Naive thymus-derived CD8-positive, alpha-beta T cell (primary cell): ENCODE data around the gene DNM2. TPM values are rescaled to one million over a fixed set of nuclear protein-coding genes. Genes with fewer than 3 reads are reported as not detected.

Experiments
- ATAC-seq, 2 donors: fragments of 150-1000 bp; cut with Tn5 transposase in 1 of 2; sonication (Bioruptor Pico), chemical (Tn5 transposase) in 1 of 2; 1 replicate in 1 of 2; 2 replicates in 1 of 2; pipeline ENCODE4 v1.10.0; 2021; ENCODE audit warnings: mild to moderate bottlenecking in 2 of 2, moderate library complexity in 2 of 2
- POLR2A ChIA-PET: fragments of 350-600 bp; sonication (Branson Sonifier 250); formaldehyde crosslinking; loops from one replicate; lab custom pipeline; 2021; ENCODE audit warnings: antibody characterized with exemption; lab: Charles Lee
- DNase-seq, 10 donors: peaks; one replicate each; pipeline versions ENCODE4 v3.0.0 to v3.0.0-alpha.2; 2020 to 2022
- H3K27ac Mint-ChIP-seq, 10 donors: one replicate each; pipeline ENCODE4 v1.8.0; 2020 to 2022; ENCODE audit warnings: mild to moderate bottlenecking in 10 of 10, mixed read lengths in 10 of 10, moderate library complexity in 4 of 10, inconsistent platforms in 1 of 10
- H3K27me3 Mint-ChIP-seq, 5 donors: one replicate each; pipeline ENCODE4 v1.8.0; 2021 to 2022; ENCODE audit warnings: mixed read lengths in 5 of 5
- H3K36me3 Mint-ChIP-seq, 3 donors: one replicate each; pipeline ENCODE4 v1.8.0; 2020 to 2022; ENCODE audit warnings: mixed read lengths in 3 of 3, mild to moderate bottlenecking in 2 of 3, inconsistent platforms in 1 of 3
- H3K4me1 Mint-ChIP-seq, 4 donors: one replicate each; pipeline ENCODE4 v1.8.0; 2021 to 2022; ENCODE audit warnings: mixed read lengths in 4 of 4
- H3K4me3 Mint-ChIP-seq, 10 donors: one replicate each; pipeline ENCODE4 v1.8.0; 2020 to 2022; ENCODE audit warnings: mild to moderate bottlenecking in 10 of 10, mixed read lengths in 10 of 10, moderate library complexity in 6 of 10, inconsistent platforms in 1 of 10
- H3K9me3 Mint-ChIP-seq, 9 donors: one replicate each; pipeline ENCODE4 v1.8.0; 2020 to 2022; ENCODE audit warnings: mixed read lengths in 9 of 9, mild to moderate bottlenecking in 3 of 9, inconsistent platforms in 1 of 9, moderate library complexity in 1 of 9
- polyA plus RNA-seq, 3 donors: library from polyadenylated mRNA; unstranded; fragments of 300-500 nt; fragmentation: Illumina TruSeq; gene quantifications; one replicate each; pipeline ENCODE4 v1.2.3, GENCODE V29; 2021
- total RNA-seq, 8 experiments: library from RNA in 2 of 8; stranded (reverse) in 2 of 8; gene quantifications; one replicate each; pipeline ENCODE4 v1.2.3 and lab custom pipeline; 2021 to 2026

The DNM2 gene
- total and polyA plus RNA-seq, 5 experiments from 2014 or later, result 45.0 to 270 (median 91.4) TPM

DNA sequence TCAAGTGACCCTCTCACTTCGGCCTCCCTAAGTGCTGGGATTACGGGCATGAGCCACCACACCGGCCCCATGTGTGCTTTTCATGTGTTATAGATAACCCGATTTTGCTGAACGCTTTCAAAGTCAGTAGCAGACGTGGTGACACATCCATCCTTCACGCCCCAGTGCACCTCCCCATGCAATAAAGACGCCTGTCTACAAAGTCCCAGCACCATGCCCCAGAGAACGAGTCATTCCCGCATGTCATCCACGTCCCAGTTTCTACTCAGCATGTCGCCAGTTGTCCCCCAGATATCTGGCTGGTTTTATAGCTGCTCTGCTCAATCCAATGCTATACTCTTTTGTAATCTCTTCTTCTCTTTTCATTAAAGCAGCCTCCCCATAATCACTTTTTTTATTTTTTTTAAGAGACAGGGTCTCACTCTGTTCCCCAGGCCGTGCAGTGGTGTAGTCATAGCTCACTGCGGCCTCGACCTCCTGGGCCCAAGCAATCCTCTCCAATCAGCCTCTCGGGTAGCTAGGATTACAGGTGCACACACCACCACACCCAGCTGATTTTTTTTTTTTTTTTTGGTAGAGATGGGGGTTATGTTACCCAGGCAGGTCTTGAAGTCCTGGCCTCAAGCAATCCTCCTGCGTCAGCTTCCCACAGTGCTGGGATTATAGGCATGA, 42.5 kb downstream of the DNM2 start:
- POLR2A ChIA-PET, result interaction anchor here (0.6 to 3.1 kb wide), 9 partner anchors 9 to 1901 kb away, joined by 3 to 58 read pairs (median 6); partner anchors contain the start of genes DNM2 and TMED1
- ATAC-seq (peak in 1 of 2 donors; percentile 15), DNase-seq (peak in 2 of 10 donors; percentile 38 to 39)

GRCh38 chr19:10761443-10762250, 43.8 kb downstream of the DNM2 start:
- POLR2A ChIA-PET, result interaction anchor here (0.7 to 2.8 kb wide), 3 partner anchors 44 to 159 kb away, joined by 3 to 16 read pairs (median 3); partner anchors contain the start of gene DNM2
- Mint-ChIP-seq H3K27ac (peak overlapping the region; percentile 85 to 94 (median 91)), H3K4me3 (peak overlapping the region in 9 of 10 donors; percentile 19 to 73 (median 50)), H3K36me3 (peaks cover 0 to 14% (median 0%) of the 10 kb centered on the region in 3 donors), H3K4me1 (peaks cover 35 to 82% (median 80%) of the 10 kb centered on the region in 4 donors), H3K27me3 (no peaks in the 10 kb centered on the region), H3K9me3 (peaks cover 0 to 2% (median 0%) of the 10 kb centered on the region in 9 donors)
- DNase-seq (no peak), ATAC-seq (no peak)

More for the DNA sequence above, 42.5 kb downstream of the DNM2 start:
- Mint-ChIP-seq H3K27ac (peak overlapping the region; percentile 87 to 98 (median 94)), H3K36me3 (peaks cover 0 to 14% (median 0%) of the 10 kb centered on the region in 3 donors), H3K27me3 (no peaks in the 10 kb centered on the region), H3K4me3 (peak overlapping the region; percentile 64 to 85 (median 81)), H3K4me1 (peaks cover 38 to 91% (median 88%) of the 10 kb centered on the region in 4 donors), H3K9me3 (peaks cover 0 to 2% (median 0%) of the 10 kb centered on the region in 9 donors)

GRCh38 chr19:10762656-10763055, 44.8 kb downstream of the DNM2 start:
- Mint-ChIP-seq H3K27me3 (no peaks in the 10 kb centered on the region), H3K36me3 (peaks cover 0 to 14% (median 0%) of the 10 kb centered on the region in 3 donors), H3K9me3 (peaks cover 0 to 2% (median 0%) of the 10 kb centered on the region in 9 donors), H3K27ac (peak overlapping the region; percentile 85 to 94 (median 91)), H3K4me3 (peak overlapping the region; percentile 28 to 72 (median 63)), H3K4me1 (peaks cover 30 to 77% (median 70%) of the 10 kb centered on the region in 4 donors)
- ATAC-seq, result no peak
- POLR2A ChIA-PET, result interaction anchor here (2.8 kb wide), 1 partner anchor 45 kb away, joined by 16 read pairs; the partner anchor contains the start of gene DNM2
- DNase-seq, result peak in 2 of 10 donors; percentile 15 to 25

DNA sequence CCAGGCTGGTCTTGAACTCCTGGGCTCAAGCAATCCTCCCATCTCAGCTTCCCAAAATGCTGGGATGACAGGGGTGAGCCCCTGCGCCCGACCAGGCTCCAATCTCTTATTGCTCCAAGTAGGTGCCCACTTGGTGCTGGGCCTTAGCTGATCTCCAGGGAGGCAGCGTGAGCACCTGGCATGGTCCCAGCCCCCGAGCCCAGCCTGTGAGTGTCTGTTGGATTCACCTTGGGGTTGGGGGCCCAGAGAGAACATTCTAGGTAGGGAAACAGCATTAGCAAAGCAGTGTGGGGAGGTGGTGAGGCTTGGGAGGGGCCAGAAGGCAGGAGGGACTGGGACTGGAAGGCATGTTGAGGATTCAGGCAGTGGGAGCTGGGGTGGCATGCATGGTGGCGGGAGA, 45.5 kb downstream of the DNM2 start:
- peaks cover 30 to 75% (median 68%) of the 10 kb centered on the region in 4 donors for H3K4me1 Mint-ChIP-seq
- H3K4me3 Mint-ChIP-seq, result peak overlapping the region in 7 of 10 donors; percentile 4 to 70 (median 46)
- no peak for ATAC-seq
- H3K36me3 Mint-ChIP-seq, result peaks cover 0 to 19% (median 0%) of the 10 kb centered on the region in 3 donors
- H3K27ac Mint-ChIP-seq, result peak overlapping the region; percentile 85 to 94 (median 91)
- POLR2A ChIA-PET, result interaction anchor here (2.8 kb wide), 1 partner anchor 46 kb away, joined by 16 read pairs; the partner anchor contains the start of gene DNM2
- DNase-seq, result no peak
- peaks cover 0 to 2% (median 0%) of the 10 kb centered on the region in 9 donors for H3K9me3 Mint-ChIP-seq
- no peaks in the 10 kb centered on the region for H3K27me3 Mint-ChIP-seq

GRCh38 chr19:10763828-10764339, 46.0 kb downstream of the DNM2 start:
- Mint-ChIP-seq H3K4me1 (peaks cover 30 to 75% (median 68%) of the 10 kb centered on the region in 4 donors), H3K36me3 (peaks cover 0 to 21% (median 0%) of the 10 kb centered on the region in 3 donors), H3K27ac (peak overlapping the region; percentile 85 to 94 (median 91)), H3K9me3 (peaks cover 0 to 2% (median 0%) of the 10 kb centered on the region in 9 donors), H3K4me3 (peak overlapping the region in 5 of 10 donors; percentile 22 to 70 (median 59)), H3K27me3 (no peaks in the 10 kb centered on the region)
- ATAC-seq, result no peak
- DNase-seq, result no peak
- POLR2A ChIA-PET, result interaction anchor here (2.8 kb wide), 1 partner anchor 46 kb away, joined by 16 read pairs; the partner anchor contains the start of gene DNM2

DNA sequence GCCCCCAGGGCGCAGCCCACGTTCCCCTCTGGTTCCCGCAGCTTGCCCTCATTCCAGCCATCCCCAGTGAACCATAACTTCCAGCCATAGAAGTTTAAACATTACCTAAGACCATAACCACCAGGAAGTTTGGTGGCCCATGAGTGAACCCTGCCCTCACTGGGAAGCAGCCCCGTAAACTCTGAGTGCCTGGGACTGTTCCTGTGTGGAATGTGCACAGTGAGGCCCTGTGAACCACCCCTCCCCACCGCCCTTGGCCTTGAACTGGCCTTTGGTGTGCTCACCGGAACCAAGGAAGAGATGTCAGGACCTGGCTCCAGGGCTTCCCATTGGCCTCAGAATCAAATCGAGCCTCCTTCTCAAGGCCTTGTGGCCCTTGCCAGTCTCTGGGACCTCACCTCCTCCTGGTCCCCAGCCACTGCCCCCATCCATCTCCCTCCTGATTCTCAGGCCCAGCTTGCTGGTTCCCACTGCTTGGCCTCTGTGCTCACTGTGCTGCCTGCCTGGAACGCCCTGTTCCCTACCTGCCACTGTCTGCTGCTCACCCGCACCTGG, 46.5 kb downstream of the DNM2 start:
- peaks cover 25 to 75% (median 68%) of the 10 kb centered on the region in 4 donors for H3K4me1 Mint-ChIP-seq
- H3K36me3 Mint-ChIP-seq, result peaks cover 0 to 21% (median 0%) of the 10 kb centered on the region in 3 donors
- no peak for DNase-seq
- peak overlapping the region in 4 of 10 donors; percentile 9 to 70 (median 56) for H3K4me3 Mint-ChIP-seq
- peak overlapping the region; percentile 67 to 94 (median 90) for H3K27ac Mint-ChIP-seq
- H3K27me3 Mint-ChIP-seq, result no peaks in the 10 kb centered on the region
- H3K9me3 Mint-ChIP-seq, result peaks cover 0 to 2% (median 0%) of the 10 kb centered on the region in 9 donors
- POLR2A ChIA-PET, result no interaction called here
- ATAC-seq, result no peak

DNA sequence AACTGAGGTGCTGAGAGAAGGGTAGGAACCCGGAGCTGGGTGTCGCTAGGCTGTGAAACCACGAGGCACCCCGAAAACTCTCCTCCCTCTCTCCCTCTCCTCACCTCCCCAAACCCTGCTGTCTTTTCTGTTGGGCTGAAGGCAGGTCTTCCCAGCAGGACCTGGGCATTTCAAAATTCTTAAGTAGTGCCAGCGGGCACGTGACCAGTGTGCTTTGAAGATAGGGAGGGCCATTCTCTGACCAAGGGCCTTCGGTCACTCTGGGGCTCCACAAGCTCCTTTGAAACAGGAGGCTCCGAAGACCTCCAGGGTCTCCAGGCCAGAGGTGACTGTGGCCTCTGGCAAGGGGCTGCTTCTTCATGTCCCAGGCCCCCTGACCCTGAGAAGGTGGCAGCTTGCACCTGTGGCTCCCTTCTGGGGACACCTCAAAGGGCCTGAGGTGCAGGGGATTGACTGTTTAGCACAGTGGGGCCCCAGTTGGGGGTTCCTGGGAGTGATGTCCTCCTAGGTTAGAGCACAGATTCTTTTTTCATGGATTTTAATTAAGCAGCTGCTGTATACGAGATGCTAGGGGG, 48.3 kb downstream of the DNM2 start:
- H3K27ac Mint-ChIP-seq, result peak overlapping the region in 2 of 10 donors; percentile 15 to 83
- POLR2A ChIA-PET, result interaction anchor here (1.7 kb wide), 1 partner anchor 48 kb away, joined by 6 read pairs; the partner anchor contains the start of gene DNM2

GRCh38 chr19:10766671-10767201, 48.9 kb downstream of the DNM2 start:
- no peaks in the 10 kb centered on the region for H3K27me3 Mint-ChIP-seq
- ATAC-seq (no peak), DNase-seq (no peak)
- no peak overlapping the region for H3K4me3 Mint-ChIP-seq
- peaks cover 0 to 11% (median 0%) of the 10 kb centered on the region in 3 donors for H3K36me3 Mint-ChIP-seq
- H3K9me3 Mint-ChIP-seq, result peaks cover 0 to 2% (median 0%) of the 10 kb centered on the region in 9 donors
- H3K27ac Mint-ChIP-seq, result peak overlapping the region in 4 of 10 donors; percentile 15 to 73 (median 47)
- POLR2A ChIA-PET, result interaction anchor here (0.8 to 1.7 kb wide), 2 partner anchors 49 to 62 kb away, joined by 4 to 6 read pairs; partner anchors contain the start of gene DNM2
- H3K4me1 Mint-ChIP-seq, result peaks cover 21 to 64% (median 56%) of the 10 kb centered on the region in 4 donors

More for the DNA sequence above, 48.3 kb downstream of the DNM2 start:
- no peak for ATAC-seq
- peaks cover 0 to 2% (median 0%) of the 10 kb centered on the region in 9 donors for H3K9me3 Mint-ChIP-seq
- no peaks in the 10 kb centered on the region for H3K27me3 Mint-ChIP-seq
- H3K4me1 Mint-ChIP-seq, result peaks cover 22 to 70% (median 62%) of the 10 kb centered on the region in 4 donors
- peaks cover 0 to 17% (median 0%) of the 10 kb centered on the region in 3 donors for H3K36me3 Mint-ChIP-seq
- no peak overlapping the region for H3K4me3 Mint-ChIP-seq
- no peak for DNase-seq

DNA sequence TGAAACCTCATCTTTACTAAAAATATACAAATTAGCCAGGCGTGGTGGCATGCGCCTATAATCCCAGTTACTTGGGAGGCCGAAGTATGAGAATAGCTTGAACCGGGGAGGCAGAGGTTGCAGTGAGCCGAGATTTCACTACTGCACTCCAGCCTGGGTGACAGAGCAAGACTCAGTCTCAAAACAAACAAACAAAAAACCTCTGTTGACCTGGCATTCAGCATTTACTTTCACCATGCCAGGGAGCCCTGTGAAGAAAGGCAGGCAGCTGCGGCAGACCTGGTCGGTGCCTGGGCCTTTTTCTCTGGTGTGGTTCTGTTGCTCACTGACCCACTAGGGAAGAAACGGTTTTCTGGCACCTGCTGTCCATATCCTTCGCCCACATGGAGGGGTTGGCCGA, 49.8 kb downstream of the DNM2 start:
- Mint-ChIP-seq H3K4me3 (peak overlapping the region in 1 of 10 donors; percentile 29), H3K4me1 (peaks cover 16 to 59% (median 47%) of the 10 kb centered on the region in 4 donors), H3K27me3 (no peaks in the 10 kb centered on the region), H3K36me3 (peaks cover 0 to 14% (median 2%) of the 10 kb centered on the region in 3 donors), H3K9me3 (no peaks in the 10 kb centered on the region), H3K27ac (peak overlapping the region in 4 of 10 donors; percentile 18 to 84 (median 36))
- no peak for DNase-seq
- ATAC-seq, result no peak
- POLR2A ChIA-PET, result interaction anchor here (0.6 to 0.8 kb wide), 3 partner anchors 18 to 61 kb away, joined by 3 to 4 read pairs (median 3); no protein-coding TSS in a partner anchor

GRCh38 chr19:10768369-10768768, 50.5 kb downstream of the DNM2 start:
- Mint-ChIP-seq H3K4me3 (no peak overlapping the region), H3K4me1 (peaks cover 12 to 52% (median 41%) of the 10 kb centered on the region in 4 donors), H3K27ac (peak overlapping the region in 4 of 10 donors; percentile 9 to 63 (median 46)), H3K36me3 (peaks cover 0 to 20% (median 2%) of the 10 kb centered on the region in 3 donors), H3K27me3 (no peaks in the 10 kb centered on the region), H3K9me3 (no peaks in the 10 kb centered on the region)
- ATAC-seq, result no peak
- no peak for DNase-seq
- POLR2A ChIA-PET, result interaction anchor here (0.7 kb wide), 1 partner anchor 19 kb away, joined by 3 read pairs; no protein-coding TSS in a partner anchor
